Left ventricle myocardium inferior (tissue), 1 donor: ENCODE measurements around the gene SGCE. TPM values are rescaled to one million over a fixed set of nuclear protein-coding genes. Genes with fewer than 3 reads are reported as not detected.

Experiments
- DNase-seq: peaks from one replicate; pipeline ENCODE4 v3.0.0-alpha.2; 2020
- H3K27ac ChIP-seq: fragments of 200-600 bp; replicated peaks from 2 replicates; pipeline ENCODE4 v1.8.0; 2021
- H3K27me3 ChIP-seq: fragments of 200-600 bp; 2 replicates; pipeline ENCODE4 v1.8.0; 2021; ENCODE audit warnings: low read depth
- H3K36me3 ChIP-seq: fragments of 200-600 bp; 2 replicates; pipeline ENCODE4 v1.8.0; 2021
- H3K4me1 ChIP-seq: fragments of 200-600 bp; 2 replicates; pipeline ENCODE4 v1.8.0; 2021
- H3K4me3 ChIP-seq: fragments of 200-600 bp; 2 replicates; pipeline ENCODE4 v1.8.0; 2021; ENCODE audit warnings: mild to moderate bottlenecking, moderate library complexity
- H3K9me3 ChIP-seq: fragments of 200-600 bp; replicated peaks from 2 replicates; pipeline ENCODE4 v1.8.0; 2021
- CTCF ChIP-seq: fragments of 200-600 bp; IDR thresholded peaks from 2 replicates; pipeline ENCODE4 v1.8.0; 2021; ENCODE audit warnings: antibody characterized with exemption, mild to moderate bottlenecking, borderline replicate concordance
- intact Hi-C: fragments of 100-400 bp; cut with micrococcal nuclease; formaldehyde crosslinking; loops from one replicate; pipeline ENCODE4 v1.11.0; 2022
- total RNA-seq: library from RNA; stranded (reverse); fragmentation: NEBNext Ultra II Directional; extraction: Animal tissue kit (Norgen Biotek cat#: 25700); gene quantifications from one replicate; pipeline ENCODE4 v1.2.1, GENCODE V29; 2021
- donor health status: DM: no; HTN: yes; CAD: no; lungs with severe emphysema.

The SGCE gene
- total RNA-seq, 1 donor from 2014 or later = 20.1 TPM

GRCh38 chr7:94621120-94621519 lies 34.8 kb downstream of the SGCE start:
- peaks cover 17% of the 10 kb centered on the region for H3K4me1 ChIP-seq
- no peak overlapping the region for H3K4me3 ChIP-seq
- H3K9me3 ChIP-seq = no peaks in the 10 kb centered on the region
- intact Hi-C loops = no loop called here
- peak overlapping the region; percentile 58 for H3K27ac ChIP-seq
- no peak for TF ChIP-seq CTCF
- no peaks in the 10 kb centered on the region for H3K27me3 ChIP-seq
- DNase-seq = no peak
- no peaks in the 10 kb centered on the region for H3K36me3 ChIP-seq

- TF ChIP-seq CTCF = no peak
- intact Hi-C loops = no loop called here
Observed at GRCh38 chr7:94620703-94621118, 35.2 kb downstream of the SGCE start.

DNA sequence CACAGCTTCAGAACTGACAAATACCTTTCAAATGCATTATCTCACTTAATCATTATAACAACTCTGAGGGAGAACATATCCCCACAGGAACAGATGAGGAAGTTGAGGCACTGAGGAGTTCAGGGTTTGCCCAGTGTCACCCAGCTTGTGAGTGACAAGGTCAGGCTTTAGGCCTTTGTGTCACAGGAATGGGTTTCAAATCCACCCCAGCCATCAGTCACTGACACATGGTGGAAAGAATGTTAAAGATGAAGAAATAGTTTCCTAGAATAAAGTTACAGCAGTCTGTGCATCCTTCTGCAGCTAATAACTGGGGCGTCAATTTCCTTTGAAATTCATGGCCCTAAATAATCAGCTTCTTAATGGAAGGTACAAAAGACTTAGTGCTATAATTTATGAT lies 37.8 kb downstream of the SGCE start:
- no peaks in the 10 kb centered on the region for H3K36me3 ChIP-seq
- no peak overlapping the region for H3K4me3 ChIP-seq
- H3K9me3 ChIP-seq = no peaks in the 10 kb centered on the region
- DNase-seq = no peak
- no peaks in the 10 kb centered on the region for H3K27me3 ChIP-seq
- intact Hi-C loops = no loop called here
- peaks cover 17% of the 10 kb centered on the region for H3K4me1 ChIP-seq
- H3K27ac ChIP-seq = no peak overlapping the region
- TF ChIP-seq CTCF = no peak

More at GRCh38 chr7:94620703-94621118, 35.2 kb downstream of the SGCE start:
- Histone ChIP-seq H3K36me3 (no peaks in the 10 kb centered on the region), H3K27me3 (no peaks in the 10 kb centered on the region), H3K27ac (peak overlapping the region; percentile 58), H3K9me3 (no peaks in the 10 kb centered on the region), H3K4me3 (no peak overlapping the region), H3K4me1 (peaks cover 17% of the 10 kb centered on the region)
- DNase-seq = peak; percentile 74

GRCh38 chr7:94616855-94617254 lies 39.1 kb downstream of the SGCE start:
- TF ChIP-seq CTCF = no peak
- intact Hi-C loops = no loop called here
- no peak overlapping the region for H3K27ac ChIP-seq
- H3K4me1 ChIP-seq = peaks cover 17% of the 10 kb centered on the region
- no peaks in the 10 kb centered on the region for H3K27me3 ChIP-seq
- no peak for DNase-seq
- peaks cover 5% of the 10 kb centered on the region for H3K36me3 ChIP-seq
- no peaks in the 10 kb centered on the region for H3K9me3 ChIP-seq
- H3K4me3 ChIP-seq = no peak overlapping the region

DNA sequence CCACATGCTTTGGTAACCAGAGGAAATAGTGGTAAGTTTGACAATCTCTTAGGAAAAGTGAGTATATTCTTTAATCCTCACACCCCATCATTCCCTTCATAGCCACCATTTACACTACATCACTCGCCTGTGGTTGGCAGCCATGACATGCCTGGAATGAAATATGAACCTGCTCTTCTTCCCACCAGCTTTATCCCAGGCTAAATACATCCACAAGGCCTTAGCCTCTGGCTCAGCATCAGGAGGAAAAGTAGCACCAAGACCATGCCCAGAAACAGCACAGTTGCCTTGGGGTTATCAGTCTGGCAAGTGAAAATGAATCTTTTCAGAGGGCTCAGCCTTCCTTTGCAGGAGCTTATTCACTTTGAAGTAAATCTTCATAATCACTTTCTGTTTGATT lies 40.3 kb downstream of the SGCE start:
- Histone ChIP-seq H3K27me3 (no peaks in the 10 kb centered on the region), H3K4me1 (peaks cover 6% of the 10 kb centered on the region), H3K9me3 (no peaks in the 10 kb centered on the region), H3K36me3 (peaks cover 5% of the 10 kb centered on the region), H3K4me3 (no peak overlapping the region), H3K27ac (no peak overlapping the region)
- intact Hi-C loops = no loop called here
- no peak for TF ChIP-seq CTCF
- DNase-seq = no peak

- no peak for DNase-seq
- Histone ChIP-seq H3K9me3 (no peaks in the 10 kb centered on the region), H3K4me3 (no peak overlapping the region), H3K27ac (no peak overlapping the region), H3K36me3 (peaks cover 5% of the 10 kb centered on the region), H3K27me3 (no peaks in the 10 kb centered on the region), H3K4me1 (no peaks in the 10 kb centered on the region)
- intact Hi-C loops = no loop called here
- TF ChIP-seq CTCF = no peak
Observed at GRCh38 chr7:94612661-94613060, 43.3 kb downstream of the SGCE start.
